DND-41 (cell line): ENCODE results near the gene MET.

Experiments
- EZH2 ChIP-seq: IDR thresholded peaks from 3 replicates; pipeline ENCODE4 v1.6.1; 2012; ENCODE audit warnings: borderline replicate concordance, low read depth, mild to moderate bottlenecking, moderate library complexity, low read length, inconsistent platforms; ENCODE audit not compliant: severe bottlenecking
- TF ChIP-seq, protein P1 (sequence below): IDR thresholded peaks from 2 replicates; pipeline ENCODE4 v1.5.1; 2012; ENCODE audit warnings: borderline replicate concordance, low read length, moderate library complexity, mild to moderate bottlenecking; ENCODE audit not compliant: poor library complexity, severe bottlenecking; ENCODE audit errors: extremely low read depth

DNA sequence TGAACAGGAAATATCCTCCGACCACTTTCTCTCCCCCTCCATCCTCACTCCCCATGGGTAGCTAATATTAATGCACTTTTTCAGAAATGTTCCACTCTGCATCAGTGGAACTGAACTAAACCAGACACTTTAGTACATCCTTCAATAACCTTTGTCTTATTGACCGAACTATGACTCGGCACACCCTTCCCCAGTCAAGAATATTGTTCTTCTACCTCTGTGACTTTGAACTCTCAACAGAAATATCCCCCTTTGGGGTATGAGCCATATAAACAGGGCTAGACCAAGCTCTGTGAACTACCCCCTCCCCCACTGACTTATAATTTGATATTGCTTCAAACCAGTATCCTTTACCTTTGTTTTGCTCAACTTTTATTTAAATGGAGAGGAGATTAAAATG, 132.5 kb downstream of the MET start:
- TF ChIP-seq, protein P1, sequence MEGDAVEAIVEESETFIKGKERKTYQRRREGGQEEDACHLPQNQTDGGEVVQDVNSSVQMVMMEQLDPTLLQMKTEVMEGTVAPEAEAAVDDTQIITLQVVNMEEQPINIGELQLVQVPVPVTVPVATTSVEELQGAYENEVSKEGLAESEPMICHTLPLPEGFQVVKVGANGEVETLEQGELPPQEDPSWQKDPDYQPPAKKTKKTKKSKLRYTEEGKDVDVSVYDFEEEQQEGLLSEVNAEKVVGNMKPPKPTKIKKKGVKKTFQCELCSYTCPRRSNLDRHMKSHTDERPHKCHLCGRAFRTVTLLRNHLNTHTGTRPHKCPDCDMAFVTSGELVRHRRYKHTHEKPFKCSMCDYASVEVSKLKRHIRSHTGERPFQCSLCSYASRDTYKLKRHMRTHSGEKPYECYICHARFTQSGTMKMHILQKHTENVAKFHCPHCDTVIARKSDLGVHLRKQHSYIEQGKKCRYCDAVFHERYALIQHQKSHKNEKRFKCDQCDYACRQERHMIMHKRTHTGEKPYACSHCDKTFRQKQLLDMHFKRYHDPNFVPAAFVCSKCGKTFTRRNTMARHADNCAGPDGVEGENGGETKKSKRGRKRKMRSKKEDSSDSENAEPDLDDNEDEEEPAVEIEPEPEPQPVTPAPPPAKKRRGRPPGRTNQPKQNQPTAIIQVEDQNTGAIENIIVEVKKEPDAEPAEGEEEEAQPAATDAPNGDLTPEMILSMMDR, result no peak
- TF ChIP-seq EZH2, result no peak
